SK-N-SH (cell line): ENCODE results near the gene ZBTB49. TPM values are rescaled to one million over a fixed set of nuclear protein-coding genes. Genes with fewer than 3 reads are reported as not detected.

ENCODE experiments used
- CTCF ChIA-PET: fragments of 300-600, 350-600 bp; formaldehyde crosslinking; extraction: SDS; loops from one replicate; lab custom pipeline; 2021; lab: Yijun Ruan, JAX
- POLR2A ChIA-PET: fragments of 350-600 bp; sonication (Branson Sonifier 250); formaldehyde crosslinking; extraction: SDS; loops from one replicate; lab custom pipeline; 2020; ENCODE audit warnings: antibody characterized with exemption, inconsistent platforms; lab: Yijun Ruan, JAX
- DNase-seq: peaks from one replicate; pipeline ENCODE4 v3.0.0; 2012
- H2AFZ ChIP-seq: fragments of 200-600 bp; sonication (generic); 2 replicates; pipeline ENCODE4 v1.8.1; 2016; ENCODE audit warnings: antibody characterized with exemption, mild to moderate bottlenecking, low read depth
- H3F3A ChIP-seq: fragments of 200-600 bp; sonication (generic); replicated peaks from 2 replicates; pipeline ENCODE3; 2016; ENCODE audit warnings: antibody characterized with exemption, mild to moderate bottlenecking; ENCODE audit not compliant: insufficient read depth
- H3K27ac ChIP-seq, 2 experiments: fragments of 200-500 bp in 1 of 2; fragments of 200-600 bp in 1 of 2; sonication (Bioruptor generic) in 1 of 2; sonication (generic), shearing (Covaris generic) in 1 of 2; 2 replicates each; pipeline versions ENCODE4 v1.5.1 to v1.6.1; 2014 to 2016; ENCODE audit warnings: low read depth in 2 of 2, inconsistent platforms in 1 of 2, low read length in 1 of 2, mild to moderate bottlenecking in 1 of 2, mixed read lengths in 1 of 2
- H3K27me3 ChIP-seq: fragments of 200-600 bp; sonication (generic), shearing (Covaris generic); 2 replicates; pipeline ENCODE4 v1.6.1; 2016; ENCODE audit warnings: mixed run types; ENCODE audit not compliant: insufficient read depth
- H3K36me3 ChIP-seq, 2 experiments: fragments of 200-500 bp in 1 of 2; fragments of 200-600 bp in 1 of 2; sonication (Bioruptor generic) in 1 of 2; sonication (generic) in 1 of 2; replicated peaks in 1 of 2; 2 replicates each; pipeline versions ENCODE3 to v1.5.1; 2014 to 2016; ENCODE audit warnings: low read length in 1 of 2, mild to moderate bottlenecking in 1 of 2; ENCODE audit not compliant: insufficient read depth in 2 of 2, control insufficient read depth in 1 of 2
- H3K4me1 ChIP-seq, 2 experiments: fragments of 200-500 bp in 1 of 2; fragments of 200-600 bp in 1 of 2; sonication (Bioruptor generic) in 1 of 2; sonication (generic), shearing (Covaris generic) in 1 of 2; 2 replicates each; pipeline versions ENCODE4 v1.5.1 to v1.6.1; 2014 to 2016; ENCODE audit warnings: low read depth in 1 of 2, low read length in 1 of 2, mixed run types in 1 of 2; ENCODE audit not compliant: insufficient read depth in 2 of 2, control insufficient read depth in 1 of 2
- H3K4me2 ChIP-seq: fragments of 200-600 bp; sonication (generic), shearing (Covaris generic); 2 replicates; pipeline ENCODE4 v1.6.1; 2017; ENCODE audit warnings: mixed run types
- H3K4me3 ChIP-seq, 2 experiments: fragments of 200-500 bp in 1 of 2; fragments of 200-600 bp in 1 of 2; sonication (Bioruptor generic) in 1 of 2; sonication (generic), shearing (Covaris generic) in 1 of 2; 2 replicates each; pipeline versions ENCODE4 v1.5.1 to v1.8.1; 2014 to 2016; ENCODE audit warnings: low read depth in 2 of 2, inconsistent platforms in 1 of 2, low read length in 1 of 2, mild to moderate bottlenecking in 1 of 2, mixed read lengths in 1 of 2, moderate library complexity in 1 of 2
- H3K79me2 ChIP-seq: fragments of 200-600 bp; sonication (generic); 2 replicates; pipeline ENCODE4 v1.8.1; 2017; ENCODE audit warnings: mild to moderate bottlenecking; ENCODE audit not compliant: insufficient read depth
- H3K9ac ChIP-seq: fragments of 200-600 bp; sonication (generic); 2 replicates; pipeline ENCODE4 v1.6.1; 2017; ENCODE audit warnings: mixed run types
- H3K9me2 ChIP-seq: fragments of 200-600 bp; sonication (generic); 2 replicates; pipeline ENCODE4 v1.6.1; 2017; ENCODE audit warnings: mixed run types
- H3K9me3 ChIP-seq: fragments of 200-600 bp; sonication (generic); 2 replicates; pipeline ENCODE4 v1.6.1; 2017; ENCODE audit warnings: mixed run types, mild to moderate bottlenecking, moderate library complexity
- H4K20me1 ChIP-seq: fragments of 200-600 bp; sonication (generic); 2 replicates; pipeline ENCODE4 v1.6.1; 2017; ENCODE audit warnings: mild to moderate bottlenecking, mixed run types; ENCODE audit not compliant: insufficient read depth
- CHD2 ChIP-seq: fragments of 150-350 bp; IDR thresholded peaks from 2 replicates; pipeline ENCODE4 v1.6.1; 2018; ENCODE audit warnings: low read length; ENCODE audit not compliant: partially characterized antibody
- CTCF ChIP-seq: fragments of 200-600 bp; sonication (generic); IDR thresholded peaks from 2 replicates; pipeline ENCODE4 v1.6.1; 2017; ENCODE audit warnings: antibody characterized with exemption, mild to moderate bottlenecking, moderate library complexity
- FOSL2 ChIP-seq: IDR thresholded peaks from 2 replicates; pipeline ENCODE4 v1.4.0; 2012; ENCODE audit warnings: low read depth, mild to moderate bottlenecking, moderate library complexity, borderline replicate concordance
- FOXJ3 ChIP-seq: sonication (generic); formaldehyde crosslinking; IDR thresholded peaks from 2 replicates; pipeline ENCODE4 v1.5.1; 2020; ENCODE audit warnings: mild to moderate bottlenecking, missing genetic modification reagents
- FOXM1 ChIP-seq: IDR thresholded peaks from 2 replicates; pipeline ENCODE4 v1.4.0; 2012; ENCODE audit warnings: low read depth, mild to moderate bottlenecking
- GATA2 ChIP-seq: sonication (generic); formaldehyde crosslinking; IDR thresholded peaks from 2 replicates; pipeline ENCODE4 v1.5.0; 2020; ENCODE audit warnings: mild to moderate bottlenecking, missing genetic modification reagents
- JUND ChIP-seq: IDR thresholded peaks from 2 replicates; pipeline ENCODE4 v1.4.0; 2012
- MXI1 ChIP-seq: IDR thresholded peaks from 2 replicates; pipeline ENCODE4 v1.6.1; 2012; ENCODE audit warnings: mild to moderate bottlenecking, low read depth, low read length, improper control_type of control experiment
- NFIC ChIP-seq: IDR thresholded peaks from 2 replicates; pipeline ENCODE4 v1.4.0; 2012; ENCODE audit warnings: borderline replicate concordance
- POLR2AphosphoS5 ChIP-seq: IDR thresholded peaks from 2 replicates; pipeline ENCODE4 v1.6.1; 2012; ENCODE audit warnings: low read depth, low read length
- RCOR1 ChIP-seq: fragments of 150-350 bp; IDR thresholded peaks from 2 replicates; pipeline ENCODE4 v1.6.1; 2017; ENCODE audit warnings: antibody characterized with exemption, low read length
- RFX5 ChIP-seq: IDR thresholded peaks from 2 replicates; pipeline ENCODE4 v1.6.1; 2012; ENCODE audit warnings: mild to moderate bottlenecking, improper control_type of control experiment, low read length
- SIN3A ChIP-seq: IDR thresholded peaks from 2 replicates; pipeline ENCODE4 v1.6.1; 2012; ENCODE audit warnings: low read depth, mild to moderate bottlenecking, low read length, moderate library complexity, borderline replicate concordance
- SMC3 ChIP-seq: IDR thresholded peaks from 2 replicates; pipeline ENCODE4 v1.6.1; 2012; ENCODE audit warnings: low read depth, low read length, improper control_type of control experiment
- TAF1 ChIP-seq: IDR thresholded peaks from 2 replicates; pipeline ENCODE4 v1.6.1; 2012; ENCODE audit warnings: low read depth, mild to moderate bottlenecking, low read length, moderate library complexity, borderline replicate concordance
- TCF12 ChIP-seq: IDR thresholded peaks from 2 replicates; pipeline ENCODE4 v1.4.0; 2012
- TEAD4 ChIP-seq: IDR thresholded peaks from 2 replicates; pipeline ENCODE4 v1.4.0; 2012; ENCODE audit warnings: mild to moderate bottlenecking, borderline replicate concordance; ENCODE audit not compliant: insufficient read depth
- USF1 ChIP-seq: IDR thresholded peaks from 2 replicates; pipeline ENCODE4 v1.4.0; 2012; ENCODE audit warnings: low read depth, borderline replicate concordance
- USF2 ChIP-seq: fragments of 150-350 bp; IDR thresholded peaks from 2 replicates; pipeline ENCODE4 v1.6.1; 2017; ENCODE audit warnings: antibody characterized with exemption, low read length, low read depth, borderline replicate concordance
- YY1 ChIP-seq: IDR thresholded peaks from 2 replicates; pipeline ENCODE4 v1.4.0; 2012; ENCODE audit warnings: low read depth, mild to moderate bottlenecking
- WGBS: methylation state at CpG from one replicate; pipeline ENCODE4 v1.1.6; 2017; ENCODE audit warnings: low lambda C conversion rate; 5-methylcytosine and 5-hydroxymethylcytosine counted together
- polyA plus RNA-seq, 3 experiments: library from polyadenylated mRNA; depleted of rRNA; stranded (reverse); fragments of >200 nt; gene quantifications; 2 replicates each; pipeline ENCODE4 v1.2.3, GENCODE V29; 2012
- TF ChIP-seq, protein P1 (sequence below): IDR thresholded peaks from 2 replicates; pipeline ENCODE4 v1.6.1; 2012; ENCODE audit warnings: mild to moderate bottlenecking, low read depth, low read length, moderate library complexity

ZBTB49 gene
- polyA plus RNA-seq, 1 of the 3 experiments (the other 2 are of a cell fraction) = 3.1 TPM

DNA sequence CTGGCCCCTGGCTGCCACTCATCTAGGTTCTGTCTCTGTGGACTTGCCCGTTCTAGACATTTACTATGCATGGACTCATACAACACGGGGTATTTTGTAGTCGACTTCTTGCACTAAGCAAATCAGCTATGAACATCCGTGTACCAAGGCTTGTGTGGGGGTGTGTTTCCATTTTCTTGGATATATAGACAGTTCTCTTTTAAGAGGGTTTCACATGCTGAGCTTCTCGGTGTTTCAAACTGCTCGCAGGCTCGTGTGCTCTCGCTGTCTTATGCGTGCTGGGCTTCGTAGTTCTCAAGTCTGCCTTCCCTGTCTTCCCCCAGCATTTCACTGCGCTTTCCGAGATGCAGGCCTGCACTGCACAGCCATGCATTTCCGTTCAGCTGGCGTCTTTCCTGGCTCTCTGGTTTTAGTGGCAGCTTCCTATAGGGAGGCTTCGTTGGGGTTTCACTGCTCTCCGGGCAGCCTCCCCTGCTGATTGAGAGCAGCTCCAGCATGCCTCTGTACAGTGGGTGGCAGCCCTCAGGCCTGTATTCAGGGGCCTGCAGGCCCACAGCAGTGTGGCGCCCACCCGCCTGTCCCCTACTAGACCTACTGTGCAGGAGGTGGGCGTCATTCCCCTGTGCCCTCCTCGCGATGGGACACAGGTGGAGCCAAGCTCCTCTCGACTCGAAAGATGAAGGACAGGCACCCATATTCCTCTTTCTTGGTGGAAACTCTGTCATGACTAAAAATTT lies 27.6 kb downstream of the ZBTB49 start:
- Histone ChIP-seq H3K79me2 (no peaks in the 10 kb centered on the region), H3K27me3 (no peaks in the 10 kb centered on the region), H3K36me3 (peaks cover 15 to 64% of the 10 kb centered on the region in 2 experiments), H3K27ac (no peak overlapping the region), H3K9me3 (no peaks in the 10 kb centered on the region), H3K4me3 (no peak overlapping the region), H3K4me1 (peaks cover 0 to 11% of the 10 kb centered on the region in 2 experiments; a peak in 1 of 4 replicates), H4K20me1 (no peaks in the 10 kb centered on the region), H2AFZ (no peak overlapping the region)
- no peak for DNase-seq
- POLR2A ChIA-PET = interaction anchor here (0.6 kb wide), 1 partner anchor 869 kb away, joined by 3 read pairs; no protein-coding TSS in a partner anchor
- CTCF ChIA-PET = interaction anchor here (1.9 kb wide), 1 partner anchor 62 kb away, joined by 5 read pairs; no protein-coding TSS in a partner anchor
- 96% methylated on average over 20 of the region's 23 CpGs for WGBS
- no peak for TF ChIP-seq SIN3A
- no peak for TF ChIP-seq MXI1
- TF ChIP-seq GATA2 (CRISPR knock-in tag) = no peak
- no peak for TF ChIP-seq USF1
- no peak for TF ChIP-seq FOSL2
- TF ChIP-seq TCF12 = no peak
- no peak for TF ChIP-seq TEAD4
- TF ChIP-seq RFX5 = no peak
- TF ChIP-seq FOXJ3 (CRISPR knock-in tag) = no peak
- TF ChIP-seq, protein P1, sequence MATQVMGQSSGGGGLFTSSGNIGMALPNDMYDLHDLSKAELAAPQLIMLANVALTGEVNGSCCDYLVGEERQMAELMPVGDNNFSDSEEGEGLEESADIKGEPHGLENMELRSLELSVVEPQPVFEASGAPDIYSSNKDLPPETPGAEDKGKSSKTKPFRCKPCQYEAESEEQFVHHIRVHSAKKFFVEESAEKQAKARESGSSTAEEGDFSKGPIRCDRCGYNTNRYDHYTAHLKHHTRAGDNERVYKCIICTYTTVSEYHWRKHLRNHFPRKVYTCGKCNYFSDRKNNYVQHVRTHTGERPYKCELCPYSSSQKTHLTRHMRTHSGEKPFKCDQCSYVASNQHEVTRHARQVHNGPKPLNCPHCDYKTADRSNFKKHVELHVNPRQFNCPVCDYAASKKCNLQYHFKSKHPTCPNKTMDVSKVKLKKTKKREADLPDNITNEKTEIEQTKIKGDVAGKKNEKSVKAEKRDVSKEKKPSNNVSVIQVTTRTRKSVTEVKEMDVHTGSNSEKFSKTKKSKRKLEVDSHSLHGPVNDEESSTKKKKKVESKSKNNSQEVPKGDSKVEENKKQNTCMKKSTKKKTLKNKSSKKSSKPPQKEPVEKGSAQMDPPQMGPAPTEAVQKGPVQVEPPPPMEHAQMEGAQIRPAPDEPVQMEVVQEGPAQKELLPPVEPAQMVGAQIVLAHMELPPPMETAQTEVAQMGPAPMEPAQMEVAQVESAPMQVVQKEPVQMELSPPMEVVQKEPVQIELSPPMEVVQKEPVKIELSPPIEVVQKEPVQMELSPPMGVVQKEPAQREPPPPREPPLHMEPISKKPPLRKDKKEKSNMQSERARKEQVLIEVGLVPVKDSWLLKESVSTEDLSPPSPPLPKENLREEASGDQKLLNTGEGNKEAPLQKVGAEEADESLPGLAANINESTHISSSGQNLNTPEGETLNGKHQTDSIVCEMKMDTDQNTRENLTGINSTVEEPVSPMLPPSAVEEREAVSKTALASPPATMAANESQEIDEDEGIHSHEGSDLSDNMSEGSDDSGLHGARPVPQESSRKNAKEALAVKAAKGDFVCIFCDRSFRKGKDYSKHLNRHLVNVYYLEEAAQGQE = no peak
- TF ChIP-seq, all 33 proteins: peak for 0
- Histone ChIP-seq H3F3A (no peaks in the 10 kb centered on the region), H3K4me2 (no peak overlapping the region), H3K9me2 (no peaks in the 10 kb centered on the region), H3K9ac (no peak overlapping the region)

- H2AFZ ChIP-seq = no peak overlapping the region
- CTCF ChIA-PET = no interaction called here
- no peak for DNase-seq
Observed at GRCh38 chr4:4320528-4320927, 30.5 kb downstream of the ZBTB49 start.

More at GRCh38 chr4:4320528-4320927, 30.5 kb downstream of the ZBTB49 start:
- Histone ChIP-seq H3K36me3 (peaks cover 6 to 40% of the 10 kb centered on the region in 2 experiments), H3K9me3 (no peaks in the 10 kb centered on the region), H3K9me2 (no peaks in the 10 kb centered on the region), H3K27ac (no peak overlapping the region), H3K4me3 (no peak overlapping the region), H3K4me2 (no peak overlapping the region), H3F3A (no peaks in the 10 kb centered on the region), H3K4me1 (peaks cover 0 to 4% of the 10 kb centered on the region in 2 experiments; a peak in 1 of 4 replicates), H3K79me2 (no peaks in the 10 kb centered on the region), H3K9ac (no peak overlapping the region), H3K27me3 (no peaks in the 10 kb centered on the region), H4K20me1 (no peaks in the 10 kb centered on the region)
- POLR2A ChIA-PET = no interaction called here
- WGBS = 95% methylated on average over 13 of the region's 15 CpGs
- TF ChIP-seq YY1 = no peak
- no peak for TF ChIP-seq TEAD4
- TF ChIP-seq NFIC = no peak
- TF ChIP-seq GATA2 (CRISPR knock-in tag) = no peak
- TF ChIP-seq FOXJ3 (CRISPR knock-in tag) = no peak
- TF ChIP-seq TAF1 = no peak
- TF ChIP-seq SMC3 = no peak
- no peak for TF ChIP-seq CHD2
- TF ChIP-seq JUND = no peak
- TF ChIP-seq CTCF = no peak
- no peak for TF ChIP-seq FOXM1
- no peak for TF ChIP-seq RCOR1
- no peak for TF ChIP-seq POLR2AphosphoS5
- no peak for TF ChIP-seq USF2
